Jurkat, Clone E6-1 (cell line): ENCODE results near the gene DBN1.

ENCODE experiments used
- DNase-seq: peaks from one replicate; pipeline ENCODE4 v3.0.0-alpha.2; 2011; ENCODE audit warnings: low read depth, low spot score
- H3K4me3 ChIP-seq: 2 replicates; pipeline ENCODE4 v1.5.1; 2011; ENCODE audit warnings: mild to moderate bottlenecking, low read length, control low read depth, moderate library complexity

Gene DBN1

DNA sequence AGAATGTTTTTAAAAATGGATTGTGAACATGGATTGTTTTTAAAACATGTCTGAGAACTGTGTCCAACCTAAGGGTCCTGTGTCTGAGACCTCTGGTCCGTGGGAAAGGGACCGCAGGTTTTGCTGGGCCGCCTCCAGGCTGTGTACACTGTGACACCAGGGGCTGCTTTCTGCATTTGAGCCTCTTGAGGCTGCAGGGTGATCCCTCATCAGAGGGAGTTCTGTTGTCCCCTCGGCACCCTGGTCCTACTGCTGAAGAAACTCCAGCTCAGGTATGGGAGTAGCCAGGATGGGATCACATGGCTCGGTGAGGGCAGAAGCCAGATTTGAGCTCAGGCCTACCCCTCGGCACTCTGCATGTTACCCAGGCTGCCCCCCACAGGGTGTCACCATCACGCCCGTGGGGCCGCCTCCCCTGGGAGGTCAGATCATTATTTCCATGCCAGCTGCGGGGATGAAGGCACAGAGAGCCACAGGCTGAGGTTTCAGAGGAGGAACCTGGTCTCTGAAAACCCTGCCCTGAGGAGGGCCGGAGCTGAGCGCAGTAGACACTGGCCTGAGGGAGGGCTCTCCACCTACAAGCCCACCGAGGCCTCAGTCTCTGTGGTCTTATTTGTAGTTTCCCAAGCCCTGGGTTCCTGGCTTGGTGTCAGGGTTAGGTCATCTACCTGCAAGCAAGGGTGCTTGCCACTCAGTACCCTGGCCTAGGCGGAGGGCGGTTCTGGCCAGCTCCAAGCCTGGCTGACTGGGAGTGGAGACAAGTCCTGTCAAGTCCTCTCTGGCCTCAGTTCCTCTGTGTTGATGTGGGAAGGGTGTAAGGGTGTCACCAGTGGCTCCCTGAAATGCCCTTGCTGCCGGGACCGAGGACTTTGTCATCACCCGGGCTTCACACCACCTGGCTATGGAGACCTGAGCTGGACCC lies 24.0 kb downstream of the DBN1 start:
- no peak for DNase-seq
- H3K4me3 ChIP-seq = no peak overlapping the region

DNA sequence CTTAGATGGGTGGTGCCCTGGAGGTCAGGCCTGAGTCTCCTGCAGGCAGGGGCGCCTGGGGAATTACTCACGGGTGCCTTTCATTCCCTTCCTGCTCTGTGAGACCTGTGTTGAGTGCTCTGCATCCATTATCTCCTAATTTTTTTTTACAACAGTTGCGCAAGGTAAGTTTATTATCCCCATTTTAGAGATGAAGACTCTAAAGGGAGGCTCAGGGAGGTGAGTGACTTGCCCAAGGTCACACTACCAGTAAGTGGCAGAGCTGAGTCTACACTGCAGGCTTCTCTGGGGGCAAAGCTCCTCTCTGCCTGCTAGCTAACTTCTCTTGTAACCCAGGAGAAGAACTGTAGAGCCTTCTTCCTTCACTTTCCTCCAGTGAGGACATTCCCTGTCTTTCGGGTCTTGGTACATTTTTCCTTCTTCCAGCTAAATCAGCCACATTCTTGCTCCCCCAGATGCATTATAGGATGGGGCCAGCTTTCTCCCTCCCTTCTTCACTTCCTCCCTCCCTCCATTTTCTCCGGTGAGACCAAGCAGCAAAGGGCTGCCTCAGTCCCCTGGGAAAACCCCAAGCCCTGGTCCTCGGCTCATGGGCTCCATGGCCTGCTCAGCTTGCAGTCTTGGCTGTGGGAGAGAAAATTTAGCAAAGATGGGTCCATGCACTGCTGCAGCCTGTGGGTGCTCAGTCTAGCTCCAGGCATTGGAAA lies 25.0 kb downstream of the DBN1 start:
- DNase-seq = no peak
- no peak overlapping the region for H3K4me3 ChIP-seq

DNA sequence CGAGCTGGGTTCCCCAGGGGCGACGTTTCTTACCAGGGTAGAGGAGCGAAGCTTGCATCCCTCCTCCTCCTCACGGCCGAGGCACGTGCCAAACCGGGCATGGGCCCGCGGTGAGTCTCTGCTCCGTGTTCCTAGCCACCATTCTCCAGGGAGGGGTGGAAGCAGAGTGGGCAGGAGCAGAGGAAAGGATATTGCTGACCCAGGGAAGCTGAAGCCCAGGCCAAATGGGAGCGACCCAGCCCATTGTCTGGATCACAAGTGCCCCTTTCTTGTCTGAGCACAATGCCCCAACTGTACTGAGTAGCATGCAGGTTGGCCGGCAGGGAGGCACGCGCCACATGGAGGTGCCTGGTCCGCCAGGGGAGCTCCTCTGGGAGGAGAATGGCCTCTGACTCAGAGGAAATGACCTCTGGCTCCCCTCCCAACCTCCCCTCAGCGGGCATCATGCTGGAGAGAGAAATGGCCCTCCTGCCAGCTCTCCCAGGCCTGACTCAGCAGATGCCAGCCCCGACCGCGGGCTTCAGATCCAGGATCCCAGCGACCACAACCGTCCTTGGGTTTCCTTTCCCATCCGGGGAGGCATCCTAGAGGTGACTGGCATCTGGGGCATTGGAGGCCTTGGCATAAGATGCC lies 25.7 kb downstream of the DBN1 start:
- peak overlapping the region; percentile 66 for H3K4me3 ChIP-seq
- DNase-seq = no peak

DNA sequence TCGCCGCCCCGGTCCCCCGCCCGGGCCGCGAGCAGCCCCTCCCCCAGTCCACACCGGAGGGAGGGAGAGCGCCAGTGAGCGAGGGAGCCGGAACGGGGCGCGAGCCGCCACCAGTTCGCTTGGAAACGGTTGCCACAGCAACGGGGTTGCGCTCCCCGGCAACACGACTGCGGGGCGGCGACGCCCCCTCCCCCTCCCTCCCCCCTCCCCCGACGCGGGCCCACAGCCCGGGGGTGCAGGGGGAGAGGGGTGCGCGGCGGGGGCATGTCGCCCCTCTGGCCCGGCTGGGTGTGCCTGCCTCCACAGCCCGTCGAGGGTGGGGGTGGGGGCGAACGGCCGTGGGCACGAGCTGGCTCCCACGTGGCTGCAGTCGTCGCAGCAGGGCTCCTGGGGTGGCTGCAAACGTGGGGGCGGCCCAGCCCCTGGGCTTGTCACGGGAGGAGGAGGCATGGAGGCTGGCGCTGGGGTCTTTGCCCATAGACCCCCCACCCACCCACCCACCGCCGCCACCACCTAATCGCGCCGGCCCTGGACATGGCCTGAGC lies 26.3 kb downstream of the DBN1 start:
- DNase-seq = peak; percentile 75
- H3K4me3 ChIP-seq = peak overlapping the region; percentile 66

DNA sequence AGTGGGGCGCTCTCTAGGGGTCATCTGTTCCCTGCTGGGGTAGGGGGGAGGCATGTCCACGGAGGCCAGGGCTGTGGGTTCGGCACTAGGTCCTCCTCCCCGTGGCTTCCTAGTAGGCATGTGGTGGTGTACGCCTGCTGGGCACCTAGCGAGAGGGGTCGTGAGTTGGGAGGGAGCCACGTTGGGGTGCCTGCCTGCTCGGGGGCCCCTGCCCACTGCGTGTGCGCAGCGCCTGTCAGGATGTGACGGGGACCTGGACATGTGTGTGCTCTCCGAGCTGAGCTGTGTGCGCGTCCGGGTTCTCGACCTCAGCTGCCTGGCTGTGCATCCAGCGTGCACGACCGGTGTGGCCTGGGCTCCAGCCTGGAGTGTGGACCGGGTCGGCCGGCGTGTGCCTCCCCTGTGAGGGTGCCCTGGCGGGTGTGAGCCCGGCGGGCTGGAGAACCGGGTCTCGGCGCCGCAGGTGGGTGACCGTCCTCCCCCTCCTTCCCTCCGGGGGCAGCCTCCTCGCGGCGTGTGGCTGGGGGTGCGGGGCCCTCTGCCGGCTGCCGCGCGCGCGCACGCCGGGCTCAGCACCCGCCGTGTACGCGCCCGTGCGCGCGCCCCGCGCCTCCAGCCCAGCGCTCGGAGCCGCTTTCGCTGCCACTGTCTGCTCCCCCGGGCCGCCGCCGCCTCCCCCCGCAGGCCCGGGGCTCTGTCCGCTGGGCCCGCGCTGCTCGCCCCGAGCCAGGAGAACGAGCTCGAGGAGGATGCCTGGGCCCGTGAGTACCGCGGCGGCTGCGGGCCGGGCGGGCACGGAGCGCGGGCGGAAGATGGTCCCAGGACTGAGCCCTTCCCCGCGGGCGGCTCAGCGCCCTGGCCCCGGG lies 27.0 kb downstream of the DBN1 start, which contains the start of gene PRR7:
PRR7 (plus strand) TSS at position 615 of the 866 bp plus-strand sequence. CDS start 8,254 bp downstream, outside the sequence.
- peak within 1 kb of the TSS; percentile 66 for H3K4me3 ChIP-seq
- peak; percentile 63 for DNase-seq

DNA sequence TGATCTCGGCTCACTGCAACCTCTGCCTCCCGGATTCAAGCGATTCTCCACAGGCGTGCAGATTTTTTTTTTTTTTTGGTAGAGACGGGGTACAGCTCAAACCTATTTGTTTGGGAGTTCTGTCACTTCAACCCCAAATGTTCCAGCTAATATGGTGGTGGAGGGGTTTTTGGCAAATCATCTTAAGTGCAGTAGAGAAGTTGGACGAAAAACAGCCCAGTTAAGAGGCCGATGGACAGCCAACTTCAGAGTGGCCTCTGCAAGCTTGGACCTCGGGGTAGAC lies 27.6 kb downstream of the DBN1 start:
- no peak for DNase-seq
- H3K4me3 ChIP-seq = peak overlapping the region; percentile 66

DNA sequence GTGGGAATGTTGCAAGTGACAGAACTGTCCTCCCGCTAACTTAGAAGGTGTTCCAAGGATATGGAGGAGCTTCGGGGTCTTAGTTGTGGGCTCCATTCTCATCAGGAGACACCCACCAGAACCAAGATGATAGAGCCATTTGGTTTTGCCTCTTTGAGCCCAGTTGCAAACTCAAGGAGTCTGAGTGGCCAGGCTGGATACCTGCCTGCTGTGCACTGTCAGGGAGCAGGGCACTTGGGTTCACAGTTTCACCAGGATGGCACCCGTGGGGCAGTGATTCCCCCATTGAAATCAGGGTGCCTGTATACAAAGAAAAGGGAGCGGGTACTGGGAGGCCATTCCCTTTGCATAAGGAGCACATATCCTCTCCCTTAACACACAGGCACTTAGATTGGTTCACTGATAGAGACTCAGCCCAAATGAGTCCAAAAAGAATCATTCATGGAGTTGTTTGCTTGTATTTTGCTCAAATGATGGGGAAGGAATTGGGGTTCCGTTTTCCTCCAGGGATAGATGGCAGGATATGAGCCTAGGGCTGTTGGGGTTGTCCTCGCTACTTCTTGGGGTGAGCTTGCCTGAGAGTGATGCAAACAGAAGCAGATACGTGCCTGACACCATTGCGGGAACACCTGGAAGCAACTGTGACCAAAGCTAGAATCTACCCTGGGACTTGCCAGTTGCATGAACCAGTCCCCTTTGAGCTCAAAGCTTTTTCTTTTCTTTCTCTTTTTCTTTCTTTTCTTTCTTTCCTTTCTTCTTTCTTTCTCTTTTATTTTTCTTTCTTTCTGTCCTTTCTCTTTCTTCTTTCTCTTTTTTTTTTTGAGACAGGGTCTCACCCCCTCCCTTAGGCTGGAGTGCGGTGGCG lies 28.1 kb downstream of the DBN1 start:
- peak overlapping the region; percentile 66 for H3K4me3 ChIP-seq
- peak; percentile 77 for DNase-seq

DNA sequence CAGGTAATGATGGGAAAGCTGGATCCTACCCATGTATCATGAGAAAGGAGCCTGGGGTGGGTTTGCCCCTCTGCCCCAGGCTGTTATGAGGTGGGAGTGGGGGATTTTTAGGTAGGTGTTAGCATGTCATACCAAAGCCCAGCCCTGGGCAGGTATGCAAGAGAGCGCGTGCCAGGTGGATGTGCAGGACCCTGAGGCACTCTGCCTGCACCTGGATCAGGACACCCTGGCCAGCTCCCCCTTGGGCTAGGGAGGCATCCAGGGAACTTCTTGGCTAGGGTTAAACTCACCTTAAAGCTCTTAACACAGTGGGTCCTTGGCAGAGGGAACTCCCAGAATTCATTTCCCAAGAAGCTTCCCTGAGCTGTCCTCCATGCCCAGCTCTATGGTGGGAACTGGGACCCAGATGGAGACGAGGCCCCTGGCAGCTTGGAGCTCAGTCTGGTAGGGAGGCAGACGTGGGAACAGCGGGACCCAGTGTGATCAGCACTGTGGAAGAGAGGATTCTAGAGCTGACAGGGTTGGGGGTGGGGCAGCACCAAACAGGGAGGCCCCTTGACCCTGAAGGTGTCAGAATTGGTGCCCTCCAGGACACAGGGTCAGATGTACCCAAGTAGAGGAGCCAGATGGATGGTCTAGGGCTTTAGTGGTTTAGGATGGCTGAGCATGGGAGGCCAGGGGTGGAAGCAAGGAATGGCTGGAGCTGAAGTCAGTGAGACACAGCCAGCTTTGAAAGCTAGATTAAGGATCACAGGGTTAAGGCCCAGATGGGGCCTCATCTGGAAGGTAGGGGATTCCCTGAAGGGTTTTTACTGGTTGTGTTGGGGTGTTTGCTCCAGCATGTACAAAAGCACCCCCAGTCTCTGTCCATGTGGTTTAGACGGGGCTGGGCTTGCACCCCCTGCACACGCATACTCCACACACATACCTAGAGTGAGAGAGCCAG lies 29.1 kb downstream of the DBN1 start:
- H3K4me3 ChIP-seq = no peak overlapping the region
- no peak for DNase-seq

DNA sequence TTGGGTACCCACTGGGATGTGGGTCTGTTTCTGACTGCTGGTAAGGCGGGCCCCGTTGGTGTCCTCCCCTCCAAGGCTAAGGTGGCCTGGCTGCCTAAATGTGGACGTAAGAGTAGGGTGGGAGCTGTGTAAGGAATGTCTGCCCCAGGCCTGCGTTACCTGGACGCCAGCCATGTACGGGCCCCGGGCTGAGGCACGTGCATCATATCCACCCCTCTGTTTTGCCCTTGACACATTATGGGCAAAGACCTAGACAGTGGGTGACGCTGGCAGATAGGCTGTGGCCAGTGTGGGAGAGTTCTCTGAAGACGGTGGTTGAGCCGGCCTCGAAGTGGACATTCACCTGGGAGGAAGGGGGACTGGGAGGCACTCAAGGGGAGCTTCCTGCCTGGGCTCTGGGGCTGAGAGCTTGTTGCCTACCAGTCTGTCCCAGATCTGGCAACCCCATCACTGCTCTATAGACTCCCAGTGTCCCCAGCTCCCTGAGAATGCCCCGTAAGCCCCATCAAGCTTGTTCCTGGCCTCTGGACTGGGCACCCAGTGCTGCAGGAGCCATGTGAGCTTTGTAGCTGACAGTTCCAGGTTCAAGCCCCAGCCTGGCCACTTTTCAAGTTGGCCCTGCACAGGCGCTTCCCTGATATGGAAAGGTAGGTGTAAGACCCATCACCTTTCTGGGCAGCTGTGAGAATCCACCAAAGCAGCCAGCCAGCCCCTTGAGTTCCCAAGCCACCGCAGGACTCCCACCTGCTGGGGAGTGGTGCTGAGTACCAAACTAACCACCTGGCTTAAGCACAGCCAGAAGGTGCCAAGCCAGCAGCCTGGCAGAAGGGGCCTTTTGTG lies 30.1 kb downstream of the DBN1 start:
- H3K4me3 ChIP-seq = no peak overlapping the region
- DNase-seq = no peak

DNA sequence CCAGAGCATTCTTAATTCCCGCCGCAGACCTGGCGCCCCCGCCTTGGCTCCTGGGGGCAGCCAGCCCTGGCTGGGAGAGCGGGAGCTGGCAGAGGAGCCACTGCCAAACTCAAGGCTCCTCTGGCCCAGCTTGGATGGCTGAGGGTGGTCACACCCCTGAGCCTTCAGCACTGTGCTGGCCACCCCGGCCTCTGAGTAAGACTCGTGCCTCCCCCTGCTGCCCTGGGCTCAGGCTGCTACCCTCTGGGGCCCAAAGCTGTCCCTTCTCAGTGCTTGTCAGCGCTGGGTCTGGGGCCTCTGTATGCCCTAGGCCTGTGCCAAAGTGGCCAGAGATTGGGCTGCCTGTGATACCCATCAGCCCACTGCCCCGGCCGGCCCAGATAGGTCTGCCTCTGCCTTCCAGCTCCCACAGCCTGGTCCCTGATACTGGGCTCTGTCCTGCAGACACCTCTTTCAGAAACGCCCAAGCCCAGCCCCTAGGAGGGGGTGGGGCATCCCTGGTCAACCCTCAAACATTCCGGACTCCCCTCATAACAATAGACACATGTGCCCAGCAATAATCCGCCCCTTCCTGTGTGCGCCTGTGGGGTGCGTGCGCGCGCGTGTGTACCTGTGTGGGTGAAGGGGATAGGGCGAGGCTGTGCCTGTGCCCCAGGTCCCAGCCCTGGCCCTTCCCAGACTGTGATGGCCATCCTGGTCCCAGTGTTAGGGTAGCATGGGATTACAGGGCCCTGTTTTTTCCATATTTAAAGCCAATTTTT lies 31.2 kb downstream of the DBN1 start:
- no peak overlapping the region for H3K4me3 ChIP-seq
- no peak for DNase-seq

DNA sequence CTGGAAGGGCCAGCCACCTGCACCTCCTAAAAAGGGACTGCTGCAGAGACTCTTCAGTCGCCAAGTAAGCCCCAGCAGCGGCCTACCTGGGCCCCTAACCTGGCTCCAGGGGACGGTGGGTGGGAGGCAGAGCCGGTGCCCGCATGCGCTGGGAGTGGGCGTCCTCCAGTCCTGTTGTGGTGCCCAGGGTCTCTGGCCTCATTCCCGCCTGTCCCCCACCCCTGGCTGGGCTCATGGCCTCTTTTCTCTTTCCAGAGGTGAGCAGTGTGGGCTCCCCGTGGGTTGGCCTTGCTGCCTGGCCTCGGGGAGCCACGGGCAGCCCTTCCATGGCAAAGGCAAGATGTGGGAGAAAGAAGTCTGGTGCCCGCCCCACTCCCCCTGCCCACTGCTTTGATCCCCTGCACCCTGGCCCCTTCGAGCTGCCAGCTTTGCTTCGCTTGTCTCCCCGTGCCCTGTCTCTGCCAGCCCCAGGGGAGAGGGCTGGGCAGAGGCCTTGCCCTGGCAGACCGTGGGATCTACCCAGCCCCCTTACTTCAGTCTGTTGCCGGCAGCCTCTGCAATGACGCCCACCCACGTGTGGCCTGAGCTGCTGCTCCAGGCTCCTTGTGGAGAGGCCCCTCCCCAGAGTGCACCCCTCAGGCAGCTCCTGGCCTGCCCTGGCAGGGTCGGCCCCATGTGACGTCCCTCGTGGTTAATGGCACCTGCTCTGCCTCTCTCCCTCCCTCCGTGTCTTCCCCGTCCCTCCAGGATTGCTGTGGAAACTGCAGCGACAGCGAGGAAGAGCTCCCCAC lies 32.2 kb downstream of the DBN1 start:
- no peak overlapping the region for H3K4me3 ChIP-seq
- DNase-seq = no peak

DNA sequence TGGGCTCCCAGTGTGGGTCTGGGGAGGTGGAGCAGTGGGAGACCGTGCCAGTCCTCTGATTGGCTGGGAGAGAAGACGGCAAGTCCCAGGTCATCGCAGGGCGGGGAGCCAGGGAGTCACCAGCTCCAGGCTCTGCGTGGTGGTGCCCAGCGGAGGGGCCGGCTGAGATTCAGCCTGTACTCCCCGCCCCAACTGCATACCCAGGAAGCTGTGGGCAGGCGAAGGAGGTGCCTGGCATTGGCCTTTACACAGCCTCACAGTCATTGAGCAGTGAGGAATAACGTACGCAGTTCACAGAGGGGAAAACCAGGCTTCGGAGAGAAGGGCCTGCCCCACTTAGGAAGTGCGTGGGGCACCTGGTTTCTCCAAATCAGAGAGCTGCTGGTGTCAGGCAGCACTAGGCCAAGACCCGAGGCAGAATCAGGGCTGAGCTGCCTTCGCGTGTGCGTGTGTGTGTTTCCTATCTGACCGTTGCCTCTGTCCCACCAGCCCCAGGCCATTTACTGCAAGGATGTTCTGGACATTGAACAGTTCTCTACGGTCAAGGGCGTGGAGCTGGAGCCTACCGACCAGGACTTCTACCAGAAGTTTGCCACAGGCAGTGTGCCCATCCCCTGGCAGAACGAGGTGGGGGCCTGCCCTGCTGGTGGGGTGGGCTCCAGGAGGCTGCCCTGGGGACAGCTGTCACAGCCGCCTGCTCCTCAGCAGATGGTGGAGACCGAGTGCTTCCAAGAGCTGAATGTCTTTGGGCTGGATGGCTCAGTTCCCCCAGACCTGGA lies 33.0 kb downstream of the DBN1 start:
- H3K4me3 ChIP-seq = no peak overlapping the region
- DNase-seq = no peak

DNA sequence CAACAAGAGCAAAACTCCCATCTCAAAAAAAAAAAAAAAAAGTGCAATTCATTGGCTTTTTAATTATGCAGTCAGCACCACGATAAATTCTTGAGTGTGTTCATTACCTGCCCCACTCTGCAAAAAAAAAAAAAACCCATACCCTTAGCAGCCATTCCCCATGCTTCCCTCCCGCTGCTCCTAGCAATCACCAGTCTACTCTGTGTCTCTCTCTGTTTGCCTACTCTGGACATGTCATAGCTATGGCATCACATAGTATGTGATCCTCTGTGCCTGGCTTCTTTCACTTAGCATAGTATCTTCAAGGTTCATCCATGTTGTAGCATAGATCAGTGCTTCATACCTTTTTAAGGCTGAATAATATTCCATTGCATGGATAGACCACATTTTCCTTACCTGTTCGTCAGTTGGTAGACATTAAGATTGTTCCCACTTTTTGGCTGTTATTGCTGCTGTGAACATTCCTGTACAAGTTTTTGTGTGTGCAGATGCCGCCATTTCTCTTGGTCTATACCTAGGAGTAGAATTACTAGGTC lies 33.8 kb downstream of the DBN1 start:
- H3K4me3 ChIP-seq = no peak overlapping the region
- no peak for DNase-seq

DNA sequence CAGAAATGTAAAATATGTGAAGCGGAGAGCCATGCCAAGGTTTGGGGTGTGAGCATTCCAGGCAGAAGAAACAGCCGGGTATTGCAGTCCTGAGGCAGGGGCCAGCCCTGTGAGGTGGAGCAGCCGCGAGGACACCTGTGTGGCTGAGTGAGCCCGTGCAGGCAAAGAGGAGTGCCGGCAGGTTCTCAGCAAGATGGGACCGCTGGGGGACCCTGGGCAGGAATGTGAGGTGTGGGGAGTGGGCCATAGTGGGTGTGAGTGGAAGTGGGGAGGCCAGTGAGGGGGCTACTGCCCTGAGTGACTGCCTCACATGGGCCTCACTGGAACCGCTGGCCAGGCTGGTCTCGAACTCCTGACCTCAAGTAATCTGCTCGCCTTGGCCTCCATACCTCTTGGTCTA lies 35.0 kb downstream of the DBN1 start:
- no peak overlapping the region for H3K4me3 ChIP-seq
- no peak for DNase-seq
